Measurements from ENCODE around the gene NANOS2.
"Not testable (repeated sequence)": the region's sequence is repeated elsewhere in the genome, so short reads cannot be mapped to it uniquely, and the experiment has no call there.

Gene NANOS2

DNA sequence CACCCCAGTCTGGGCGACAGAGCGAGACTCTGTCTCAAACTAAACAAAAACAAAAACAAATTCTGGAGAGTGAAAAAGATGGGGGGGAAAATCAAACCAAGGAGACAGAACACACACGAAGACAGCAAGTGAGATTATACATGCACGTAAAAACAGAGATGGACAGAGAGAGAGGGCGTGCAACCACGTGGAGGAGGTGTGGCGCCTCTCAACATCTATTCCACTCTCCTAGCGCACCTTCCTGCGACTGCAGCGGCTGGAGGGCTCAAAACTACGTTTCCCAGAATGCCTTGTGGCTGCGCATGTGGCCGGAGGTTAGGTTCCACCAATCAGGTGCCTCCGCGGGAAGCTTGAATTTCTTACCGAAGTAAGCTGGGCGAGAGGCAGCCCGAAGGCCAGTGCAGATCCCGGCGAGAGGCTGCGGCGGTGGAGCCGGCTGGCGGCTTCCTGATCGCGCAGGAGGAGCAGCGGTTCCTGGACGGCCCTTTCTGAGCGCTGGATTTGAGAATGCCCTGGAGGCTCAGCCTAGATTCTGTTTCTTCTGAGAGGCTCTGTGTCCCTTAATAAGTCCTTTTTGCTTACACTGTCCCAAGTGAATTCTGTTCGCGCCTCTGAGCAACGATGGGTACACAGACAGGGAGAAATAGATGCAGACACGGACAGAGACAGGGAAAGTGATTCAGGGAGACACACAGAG is 13.1 kb upstream of the NANOS2 start:
- peak; percentile 32 for DNase-seq

DNA sequence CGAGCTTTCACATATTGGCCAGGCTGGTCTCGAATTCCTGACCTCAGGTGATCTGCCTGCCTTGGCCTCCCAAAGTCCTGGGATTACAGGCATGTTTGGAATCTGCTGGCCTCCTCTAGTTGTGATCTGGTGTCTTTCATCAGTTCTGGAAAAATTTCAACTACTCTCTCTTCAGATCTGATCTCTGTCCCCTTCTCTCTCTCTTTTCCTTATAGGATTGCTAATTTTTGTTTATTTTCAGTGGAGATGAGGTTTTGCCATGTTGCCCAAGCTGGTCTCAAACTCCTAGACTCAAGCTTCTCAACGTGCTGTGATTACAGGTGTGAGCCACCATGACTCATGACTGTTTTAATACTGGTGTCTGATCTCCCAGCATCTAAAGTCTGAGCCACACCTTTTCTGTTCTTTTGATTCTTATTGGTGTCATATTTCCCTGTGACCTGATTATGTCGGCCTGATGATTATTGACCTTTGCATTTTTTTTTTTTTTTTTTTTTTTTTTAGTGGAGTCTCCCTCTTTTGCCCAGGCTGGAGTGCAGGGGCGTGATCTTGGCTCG is 10.4 kb upstream of the NANOS2 start:
- no peak for DNase-seq

DNA sequence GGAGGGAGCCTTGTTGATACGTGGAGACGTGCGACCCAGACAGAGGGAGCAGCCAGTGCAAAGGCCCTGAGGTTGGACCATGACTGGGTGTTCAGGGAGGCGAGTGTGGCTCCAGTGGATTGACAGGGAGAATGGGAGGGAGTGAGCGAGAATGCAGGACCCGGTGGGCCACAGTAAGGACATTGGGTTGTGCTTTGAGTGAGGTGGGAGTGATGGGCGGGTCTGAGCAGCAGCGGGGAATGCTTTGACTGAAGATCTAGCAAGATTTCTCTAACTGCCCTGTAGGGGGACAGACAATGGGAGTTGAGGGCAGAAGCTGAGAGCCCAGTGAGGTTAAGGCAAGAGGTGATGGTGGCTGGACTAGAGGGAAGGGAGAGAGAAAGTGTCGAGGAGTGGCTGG is 7.7 kb upstream of the NANOS2 start:
- DNase-seq: no peak

DNA sequence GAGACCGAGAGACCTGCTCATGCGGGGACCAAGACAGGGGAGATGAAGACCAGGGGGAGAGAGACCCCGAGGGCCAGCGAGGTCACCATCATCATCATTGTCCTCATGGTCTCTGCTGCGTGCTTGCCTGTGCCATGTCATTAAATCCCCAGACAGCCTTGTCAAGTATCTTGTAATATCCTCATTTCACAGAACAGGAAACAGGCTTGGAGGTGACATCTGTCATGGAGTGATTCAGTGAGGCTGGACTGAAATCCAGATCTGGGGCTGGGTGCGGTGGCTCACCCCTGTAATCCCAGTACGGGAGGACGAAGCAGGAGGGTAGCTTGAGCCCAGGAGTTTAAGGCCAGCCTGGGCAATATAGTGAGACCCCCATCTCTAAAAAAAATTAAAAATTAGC is 5.9 kb upstream of the NANOS2 start:
- DNase-seq: no peak

DNA sequence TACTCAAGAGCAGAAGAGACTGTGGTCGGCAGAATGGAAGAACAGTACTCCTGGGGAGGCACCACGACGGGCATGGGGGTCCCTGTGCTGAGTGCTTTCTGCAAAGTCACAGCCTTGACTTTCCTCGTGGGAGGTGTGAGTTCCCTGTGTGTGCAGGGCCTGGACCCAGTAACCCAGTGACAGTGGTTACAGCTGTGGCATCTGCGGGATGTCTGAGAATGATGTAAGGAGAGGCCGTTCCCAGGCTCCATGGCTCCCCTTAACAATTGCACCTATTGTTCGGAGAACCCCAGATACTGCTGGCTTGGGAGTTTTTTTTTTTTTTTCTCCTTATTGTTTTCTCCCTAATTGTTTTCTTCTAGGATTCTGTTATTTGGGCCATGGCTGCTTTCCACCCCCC is 5.1 kb upstream of the NANOS2 start:
- no peak for DNase-seq

DNA sequence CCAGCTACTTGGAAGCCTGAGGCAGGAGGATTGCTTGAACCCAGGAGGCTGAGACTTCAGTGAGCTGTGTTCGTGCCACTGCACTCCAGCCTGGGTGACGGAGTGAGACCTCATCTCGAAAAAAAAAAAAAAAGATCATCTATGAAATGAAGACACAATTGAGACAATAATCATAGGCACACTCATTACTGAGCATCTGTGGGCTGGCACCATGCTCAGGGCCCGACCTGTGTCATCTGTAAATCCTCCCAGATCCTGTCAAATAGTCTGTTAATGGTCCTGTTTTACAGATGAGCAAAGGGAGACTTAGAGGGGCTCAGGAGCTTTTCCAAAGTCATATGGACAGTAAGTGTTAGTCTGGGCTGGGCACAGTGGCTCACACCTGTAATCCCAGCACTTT is 4.1 kb upstream of the NANOS2 start:
- DNase-seq: no peak

DNA sequence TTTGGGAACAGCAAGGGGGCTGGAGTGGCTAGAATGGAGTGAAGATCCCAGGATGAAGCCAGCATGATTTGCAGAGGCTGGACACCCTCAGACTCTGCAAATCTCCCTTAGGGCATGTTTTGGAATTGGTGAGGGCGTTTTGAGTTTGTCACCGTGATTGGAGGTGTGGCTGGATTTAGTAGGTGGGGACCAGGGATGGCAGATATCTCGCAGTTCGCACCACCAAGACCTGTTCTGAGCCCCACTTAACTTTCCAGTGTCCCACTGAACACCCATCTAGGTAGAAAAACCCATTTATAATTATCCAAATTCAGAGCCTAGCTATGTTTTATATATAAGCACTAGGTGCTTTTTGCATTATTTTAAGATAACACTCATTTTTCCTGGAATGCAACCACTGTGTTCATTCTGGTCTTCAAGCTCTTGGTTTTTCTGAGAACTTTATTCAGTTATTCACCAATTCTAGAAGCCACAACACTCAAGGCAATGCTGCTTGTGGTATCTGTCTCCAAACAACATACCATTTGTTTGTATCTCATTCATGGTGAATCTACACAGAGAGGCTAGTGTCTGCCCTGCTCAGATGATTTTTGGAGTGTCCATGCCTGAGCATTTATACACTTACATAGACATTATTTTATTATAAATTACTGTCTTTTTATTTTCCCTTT is 3.0 kb upstream of the NANOS2 start:
- no peak for DNase-seq

DNA sequence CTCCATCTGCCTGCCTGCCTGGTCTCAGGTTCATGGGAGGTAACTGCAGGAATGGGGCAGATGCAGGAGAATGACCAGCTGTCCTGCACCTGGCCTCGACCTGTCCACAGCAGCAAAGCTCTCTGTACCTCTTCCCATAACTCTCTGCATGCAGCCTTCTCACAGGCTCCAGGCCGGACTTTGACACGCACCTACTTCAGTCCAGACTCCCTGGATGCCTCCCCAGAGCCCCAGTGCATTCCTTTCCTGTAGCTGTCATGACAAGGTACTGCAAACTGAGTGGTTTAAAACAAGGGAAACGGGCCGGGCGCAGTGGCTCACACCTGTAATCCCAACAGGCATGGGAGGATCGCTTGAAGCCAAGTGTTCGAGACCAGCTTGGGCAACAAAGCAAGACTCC is 3.3 kb downstream of the NANOS2 start:
- no peak for DNase-seq

DNA sequence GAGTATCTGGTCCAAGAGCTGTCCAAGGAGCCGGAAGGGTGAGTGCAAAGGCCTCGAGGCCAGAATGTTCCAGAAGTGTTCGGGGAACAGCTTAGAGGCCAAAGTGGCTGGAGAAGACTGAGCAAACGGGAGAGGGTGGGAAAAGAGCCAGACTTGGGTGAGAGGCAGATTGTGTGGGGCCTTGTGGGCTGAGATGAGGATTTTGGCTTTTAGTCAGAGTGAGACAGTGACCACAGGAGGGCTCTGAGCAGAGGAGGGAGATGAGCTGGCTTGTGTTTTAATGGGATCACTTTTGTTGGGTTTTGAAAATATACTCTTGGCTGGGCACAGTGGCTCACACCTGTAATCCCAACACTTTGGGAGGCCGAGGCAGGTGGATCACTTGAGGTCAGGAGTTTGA is 5.6 kb downstream of the NANOS2 start:
- no peak for DNase-seq

DNA sequence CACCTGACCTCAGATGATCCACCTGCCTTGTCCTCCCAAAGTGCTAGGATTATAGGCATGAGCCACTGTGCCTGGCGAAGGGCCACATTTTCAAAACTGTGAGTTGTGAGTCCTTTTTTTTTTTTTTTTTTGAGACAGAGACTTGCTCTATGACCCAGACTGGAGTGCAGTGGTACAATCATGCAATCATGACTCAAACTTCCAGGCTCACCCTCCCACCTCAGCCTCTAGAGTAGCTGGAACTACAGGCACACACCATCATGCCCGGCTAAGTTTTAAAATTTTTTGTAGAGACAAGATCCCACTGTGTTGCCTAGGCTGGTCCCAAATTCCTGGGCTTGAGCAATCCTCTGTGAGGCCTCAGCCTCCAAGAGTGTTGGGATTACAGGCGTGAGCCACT is 8.4 kb downstream of the NANOS2 start:
- DNase-seq: no peak

DNA sequence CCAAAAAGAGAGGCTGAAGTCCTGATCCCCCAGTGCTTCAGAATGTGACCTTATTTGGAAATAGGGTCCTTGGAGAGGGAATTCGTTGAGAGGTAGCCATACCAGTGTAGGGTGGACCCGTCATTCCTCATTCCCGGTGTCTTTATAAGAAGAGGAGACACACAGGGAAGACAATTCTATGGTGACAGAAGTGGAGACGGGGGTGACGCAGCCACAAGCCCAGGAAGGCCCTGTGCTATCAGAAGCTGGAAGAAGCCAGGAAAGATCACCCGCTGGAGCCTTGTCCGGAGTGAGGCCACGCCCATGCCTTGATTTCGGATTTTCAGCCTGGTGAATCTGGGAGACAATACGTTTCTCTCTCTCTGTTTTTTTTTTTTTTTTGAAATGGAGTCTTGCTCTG is 9.6 kb downstream of the NANOS2 start:
- no peak for DNase-seq

DNA sequence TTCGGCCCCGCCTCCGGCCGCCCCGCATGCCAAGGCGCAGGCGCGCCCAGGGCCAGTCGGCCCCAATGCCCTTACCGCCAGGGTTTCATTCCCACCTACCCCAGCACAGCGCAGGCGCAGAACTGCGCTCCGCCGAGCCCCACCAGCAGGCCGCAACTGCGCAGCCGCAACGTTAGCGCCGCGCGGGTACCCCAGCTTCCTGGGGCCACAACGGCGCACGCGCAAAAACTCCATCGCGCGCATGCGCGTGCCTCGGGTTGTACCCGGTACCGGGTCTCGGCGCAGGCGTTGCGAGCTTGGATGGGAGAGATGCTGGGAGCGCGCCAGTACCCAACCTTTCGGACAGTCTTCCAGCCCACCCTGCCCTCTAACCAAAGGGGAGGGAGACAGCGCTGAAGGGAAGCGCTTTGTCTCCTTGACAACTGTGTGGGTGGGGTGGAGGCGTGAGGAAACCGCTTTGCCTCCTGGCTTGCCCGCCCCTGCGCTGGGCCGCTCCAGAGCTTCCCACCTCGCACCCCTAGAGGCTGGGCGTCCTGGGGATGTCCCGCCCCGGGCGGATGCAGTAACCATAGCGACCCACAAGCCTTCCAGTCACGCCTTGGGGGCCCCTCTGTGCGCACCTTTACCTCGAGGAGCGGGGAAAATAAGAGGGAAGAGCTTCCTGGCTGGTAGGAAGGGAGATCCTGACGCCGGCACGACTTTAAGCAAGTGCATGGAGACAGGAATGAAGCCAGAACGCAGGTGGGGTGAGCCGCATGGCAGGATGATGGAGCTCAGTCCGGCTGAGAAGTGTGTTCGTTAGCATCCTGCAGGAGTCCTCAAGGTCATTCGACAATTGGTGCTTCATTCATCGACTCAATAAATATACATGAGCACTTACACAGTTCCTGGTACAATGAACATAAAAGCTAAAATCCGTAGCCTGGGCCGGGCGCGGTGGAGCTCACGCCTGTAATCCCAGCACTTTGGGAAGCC is 11.6 kb downstream of the NANOS2 start:
- DNase-seq: peak; percentile 97

DNA sequence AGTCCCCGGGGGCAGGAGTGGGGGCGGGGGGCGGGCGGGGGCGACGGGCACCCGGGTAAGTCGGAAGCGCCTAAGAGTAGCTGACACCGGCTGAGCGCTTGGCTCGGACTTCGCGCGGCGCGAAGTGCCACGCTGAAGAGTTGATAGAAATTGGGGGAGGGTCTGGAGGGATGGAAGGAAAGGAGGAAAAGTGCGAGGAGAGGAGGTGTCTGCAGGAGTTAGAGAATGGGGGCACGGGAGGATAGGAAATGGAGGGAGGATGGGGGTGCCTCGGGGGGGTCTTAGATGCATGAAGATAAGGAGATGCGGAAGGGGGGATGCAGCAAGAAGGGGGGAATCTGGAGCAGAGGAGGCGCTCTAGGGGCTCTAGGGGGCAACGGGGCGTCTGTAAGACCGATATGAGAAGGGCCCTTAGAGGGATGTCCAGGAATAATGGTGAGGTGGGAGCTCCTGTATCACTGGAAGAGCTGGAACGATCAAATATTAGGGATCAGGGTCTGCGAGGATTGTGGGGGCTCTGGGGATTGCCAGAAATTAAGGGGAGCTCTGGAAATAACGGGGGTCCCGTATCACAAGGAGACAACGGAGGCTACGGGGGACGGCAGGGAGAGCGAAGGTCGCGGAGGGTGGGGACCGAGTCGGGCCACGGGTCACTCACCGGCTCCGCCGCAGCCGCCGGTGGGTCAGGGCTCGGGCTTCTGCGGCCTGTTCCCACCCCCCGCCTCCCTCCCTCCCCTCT is 12.5 kb downstream of the NANOS2 start, which contains the start of gene MYPOP:
TSS of gene MYPOP (minus strand) at position 702 of the 739 bp plus-strand sequence. CDS start 840 bp downstream, outside the sequence.
- DNase-seq: no peak

DNA sequence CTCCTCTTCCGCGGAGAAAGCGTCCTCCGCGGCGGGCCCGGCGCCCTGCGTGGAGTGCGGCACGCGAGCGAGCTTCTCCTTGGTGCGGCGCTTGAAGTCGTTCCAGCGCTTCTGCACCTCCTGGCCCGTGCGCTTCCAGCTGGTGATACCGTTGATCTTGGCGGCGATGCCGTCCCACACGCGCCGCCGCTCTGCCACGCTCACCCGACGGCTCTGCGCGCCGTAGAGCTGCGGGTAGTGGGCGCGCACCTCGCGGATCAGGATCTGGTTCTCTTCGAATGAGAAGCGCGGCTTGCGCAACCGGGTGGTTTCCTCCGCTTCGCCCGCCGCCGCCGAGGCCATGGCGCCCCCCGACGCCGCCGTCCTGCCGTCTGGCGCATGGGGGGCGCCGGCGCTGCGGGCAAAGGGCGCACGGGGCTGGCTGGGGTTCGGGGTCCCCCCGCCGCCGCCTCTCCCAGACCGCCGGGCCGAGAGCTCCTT is 13.1 kb downstream of the NANOS2 start:
- DNase-seq: no peak

DNA sequence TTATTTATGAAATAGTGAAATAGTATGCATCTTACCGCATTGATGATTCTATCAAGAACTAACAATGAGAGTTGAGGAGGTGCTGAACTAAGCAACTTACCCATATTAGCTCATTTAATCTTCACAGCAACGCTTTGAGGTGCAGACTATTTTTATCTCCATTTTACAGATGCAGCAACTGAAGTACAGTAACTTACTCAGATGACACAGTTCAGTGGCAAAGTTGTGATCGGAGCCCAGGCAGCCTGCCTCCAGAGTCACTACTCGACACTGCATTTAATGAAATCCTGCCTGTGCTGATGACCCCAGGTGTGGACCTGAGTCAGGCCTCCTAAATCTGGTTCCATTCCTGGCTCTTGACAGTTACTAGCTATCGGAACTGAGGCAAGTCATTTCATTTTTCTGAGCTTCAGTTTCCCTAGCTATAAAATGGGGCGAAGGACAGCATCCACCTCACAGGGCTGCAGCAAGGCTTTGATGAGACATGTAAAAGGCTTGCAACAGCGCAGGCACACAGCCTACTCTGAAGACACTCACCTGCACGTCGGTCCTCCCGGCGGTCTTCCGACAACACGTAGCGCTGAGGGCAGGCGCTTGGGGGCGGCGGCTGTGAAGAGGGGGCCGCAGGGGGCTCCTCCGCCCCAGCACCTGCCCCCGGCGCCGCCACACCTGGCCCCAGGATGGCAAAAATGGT is 13.7 kb downstream of the NANOS2 start:
- DNase-seq: no peak

DNA sequence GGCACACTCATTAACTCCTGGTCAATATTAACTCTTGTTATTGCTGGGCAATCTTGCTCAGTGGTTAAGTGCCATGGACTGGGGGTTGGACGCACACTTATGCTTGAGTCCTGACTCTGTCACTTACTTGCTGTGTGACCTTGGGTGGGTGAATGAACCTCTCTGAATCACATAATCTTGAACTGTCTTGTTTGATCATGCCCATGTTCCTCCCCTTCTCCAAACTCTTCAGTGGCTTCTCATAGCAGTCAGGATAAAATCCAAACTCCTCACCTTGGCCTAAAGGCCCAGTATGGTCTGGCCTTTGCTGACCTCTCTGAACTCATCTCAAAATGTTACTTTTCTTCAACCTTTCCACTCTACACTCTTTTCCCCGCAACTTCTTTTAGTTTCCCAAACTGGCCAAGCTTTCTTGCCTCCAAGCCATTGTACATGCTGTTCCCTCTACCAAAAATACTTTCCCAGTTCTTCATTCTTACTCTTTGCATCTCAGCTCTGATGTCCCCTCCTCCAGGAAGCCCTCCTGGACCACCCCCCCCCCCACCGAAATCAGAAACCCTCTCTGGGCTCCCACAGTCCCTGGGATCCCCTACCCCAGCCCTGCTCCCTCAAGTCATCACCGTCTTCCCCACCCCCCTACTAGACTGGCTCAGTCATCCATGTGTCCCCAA is 14.5 kb downstream of the NANOS2 start:
- DNase-seq: no peak

DNA sequence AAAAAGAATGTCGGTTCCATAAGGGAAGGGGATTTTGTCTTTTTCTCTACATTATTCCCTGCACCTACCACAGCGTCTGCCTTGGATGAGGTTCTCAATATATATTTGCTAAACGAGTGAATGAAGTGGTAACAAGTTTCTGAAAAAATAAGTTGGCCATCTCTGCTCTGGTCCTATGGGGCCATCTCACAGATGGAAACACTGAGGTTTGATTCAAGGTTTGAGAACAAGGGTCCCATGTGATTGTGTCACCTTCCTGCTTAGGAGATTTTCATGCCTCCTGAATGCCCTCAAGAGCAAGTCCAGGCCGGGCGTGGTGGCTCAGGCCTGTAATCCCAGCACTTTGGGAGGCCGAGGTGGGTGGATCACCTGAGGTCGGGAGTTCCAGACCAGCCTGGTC is 15.3 kb downstream of the NANOS2 start:
- no peak for DNase-seq

DNA sequence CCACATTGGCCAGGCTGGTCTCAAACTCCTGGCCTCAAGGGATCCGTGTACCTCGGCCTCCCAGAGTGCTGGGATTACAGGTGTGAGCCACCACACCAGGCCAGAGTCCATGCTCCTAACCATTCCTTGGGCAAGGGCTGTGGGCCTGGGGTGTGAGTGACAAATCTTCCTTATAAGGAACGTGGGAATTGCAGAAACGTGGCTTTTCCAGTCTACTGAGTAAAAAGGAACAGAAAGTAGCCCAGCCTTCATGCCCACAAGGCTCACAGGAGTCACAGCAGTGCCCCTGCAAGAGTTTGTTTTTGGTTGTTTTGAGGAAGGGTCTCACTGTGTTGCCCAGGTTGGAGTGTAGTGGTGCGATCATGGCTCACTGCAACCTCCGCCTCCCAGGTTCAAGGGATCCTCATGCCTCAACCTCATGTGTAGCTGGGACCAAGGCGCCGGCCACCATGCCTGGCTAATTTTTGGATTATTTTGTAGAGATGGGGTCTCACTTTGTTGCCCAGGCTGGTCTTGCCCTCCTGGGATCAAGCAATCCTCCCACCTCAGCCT is 17.2 kb downstream of the NANOS2 start:
- DNase-seq: no peak

DNA sequence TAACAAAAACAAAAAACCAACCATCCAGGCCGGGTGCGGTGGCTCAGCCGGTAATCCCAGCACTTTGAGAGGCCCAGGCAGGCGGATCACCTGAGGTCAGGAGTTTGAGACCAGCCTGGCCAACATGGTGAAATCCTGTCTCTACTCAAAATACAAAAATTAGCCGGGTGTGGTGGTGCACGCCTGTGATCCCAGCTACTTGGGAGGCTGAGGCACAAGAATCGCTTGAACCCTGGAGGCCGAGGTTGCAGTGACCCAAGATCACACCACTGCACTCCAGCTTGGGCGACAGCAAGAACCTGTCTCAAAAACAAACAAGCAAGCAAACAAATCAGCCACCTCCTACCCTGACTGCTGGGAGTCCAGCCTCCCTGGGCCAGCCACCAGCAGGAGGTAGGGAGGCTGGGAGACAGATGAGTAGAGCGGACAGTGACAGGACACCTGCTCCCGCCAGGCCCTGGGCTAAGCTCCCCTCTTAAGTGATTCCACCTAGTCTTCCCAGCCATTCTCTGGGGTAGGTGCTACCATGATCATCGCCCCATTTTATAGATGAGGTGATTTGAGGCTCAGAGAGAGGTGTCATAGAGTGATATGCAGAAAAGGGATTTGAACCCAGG is 18.5 kb downstream of the NANOS2 start:
- DNase-seq: not testable (repeated sequence)

DNA sequence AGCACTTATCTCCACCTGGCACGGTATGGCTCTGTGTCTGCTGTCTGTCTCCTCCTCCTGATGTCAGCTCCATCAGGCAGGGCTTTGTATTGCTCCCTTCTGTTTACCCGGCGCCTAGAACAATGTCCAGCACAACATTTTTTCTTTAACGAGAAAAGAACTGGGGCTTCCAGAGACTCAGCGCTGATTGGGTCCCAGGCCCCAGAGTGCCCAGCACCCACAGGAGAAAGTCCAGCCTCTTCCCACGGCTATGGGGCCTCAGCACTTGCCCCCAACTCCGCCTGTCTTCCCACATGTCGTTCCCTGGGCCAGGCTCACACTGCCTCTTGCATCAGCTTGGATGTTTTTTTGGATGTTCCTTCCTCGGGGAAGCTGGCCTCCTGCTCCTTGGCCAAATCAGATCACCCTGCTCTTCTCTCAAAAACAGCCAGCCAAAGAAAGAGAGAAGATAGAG is 19.0 kb downstream of the NANOS2 start:
- no peak for DNase-seq
